CD4-positive, alpha-beta T cell treated with Interleukin-6 at 100 ng/mL for 8 hours (primary cell): ENCODE results near the gene SOCS3.

Experiments used
- DNase-seq: peaks from one replicate; pipeline ENCODE4 v3.0.0-alpha.2; 2020; ENCODE audit warnings: mixed read lengths, low spot score

Gene SOCS3

GRCh38 chr17:78390241-78391050 is 30.6 kb upstream of the SOCS3 start:
- no peak for DNase-seq

GRCh38 chr17:78387977-78388941 is 28.4 kb upstream of the SOCS3 start:
- no peak for DNase-seq

- DNase-seq, result no peak
Observed at GRCh38 chr17:78384479-78385175, 24.8 kb upstream of the SOCS3 start.

- DNase-seq, result peak; percentile 48
Observed at GRCh38 chr17:78383725-78384471, 24.0 kb upstream of the SOCS3 start.

- DNase-seq, result peak; percentile 56
Observed at GRCh38 chr17:78381601-78382232, 21.8 kb upstream of the SOCS3 start.

- DNase-seq, result no peak
Observed at GRCh38 chr17:78380370-78380769, 20.5 kb upstream of the SOCS3 start.

GRCh38 chr17:78379131-78379491 is 19.2 kb upstream of the SOCS3 start:
- DNase-seq, result no peak

- peak; percentile 78 for DNase-seq
Observed at GRCh38 chr17:78378225-78379130, 18.6 kb upstream of the SOCS3 start, which contains the start of gene PGS1. Gene PGS1, plus strand, starts transcription at chr17:78378649. Its CDS starts 17 bp downstream, at chr17:78378666.

- no peak for DNase-seq
Observed at GRCh38 chr17:78377858-78378224, 18.0 kb upstream of the SOCS3 start.

- DNase-seq, result no peak
Observed at GRCh38 chr17:78376161-78376560, 16.3 kb upstream of the SOCS3 start.

- no peak for DNase-seq
Observed at GRCh38 chr17:78375401-78376151, 15.7 kb upstream of the SOCS3 start.

GRCh38 chr17:78374631-78375274 is 14.9 kb upstream of the SOCS3 start:
- no peak for DNase-seq

GRCh38 chr17:78374189-78374588 is 14.3 kb upstream of the SOCS3 start:
- DNase-seq, result no peak

- no peak for DNase-seq
Observed at GRCh38 chr17:78372841-78373240, 13.0 kb upstream of the SOCS3 start.

GRCh38 chr17:78371056-78371455 is 11.2 kb upstream of the SOCS3 start:
- no peak for DNase-seq

GRCh38 chr17:78369791-78370381 is 10.0 kb upstream of the SOCS3 start:
- DNase-seq, result no peak

GRCh38 chr17:78368854-78369495 is 9.1 kb upstream of the SOCS3 start:
- no peak for DNase-seq

- DNase-seq, result no peak
Observed at GRCh38 chr17:78368348-78368747, 8.5 kb upstream of the SOCS3 start.
